GM12801 (cell line): ENCODE results near the gene NPS.

Source experiments
- TF ChIP-seq, protein P1 (sequence below): IDR thresholded peaks from one replicate; pipeline ENCODE4 v1.5.1; 2011; ENCODE audit warnings: control low read depth; ENCODE audit not compliant: insufficient read length; ENCODE audit errors: extremely low read depth

The NPS gene

GRCh38 chr10:127525686-127526085, 23.4 kb upstream of the NPS start:
- TF ChIP-seq, protein P1, sequence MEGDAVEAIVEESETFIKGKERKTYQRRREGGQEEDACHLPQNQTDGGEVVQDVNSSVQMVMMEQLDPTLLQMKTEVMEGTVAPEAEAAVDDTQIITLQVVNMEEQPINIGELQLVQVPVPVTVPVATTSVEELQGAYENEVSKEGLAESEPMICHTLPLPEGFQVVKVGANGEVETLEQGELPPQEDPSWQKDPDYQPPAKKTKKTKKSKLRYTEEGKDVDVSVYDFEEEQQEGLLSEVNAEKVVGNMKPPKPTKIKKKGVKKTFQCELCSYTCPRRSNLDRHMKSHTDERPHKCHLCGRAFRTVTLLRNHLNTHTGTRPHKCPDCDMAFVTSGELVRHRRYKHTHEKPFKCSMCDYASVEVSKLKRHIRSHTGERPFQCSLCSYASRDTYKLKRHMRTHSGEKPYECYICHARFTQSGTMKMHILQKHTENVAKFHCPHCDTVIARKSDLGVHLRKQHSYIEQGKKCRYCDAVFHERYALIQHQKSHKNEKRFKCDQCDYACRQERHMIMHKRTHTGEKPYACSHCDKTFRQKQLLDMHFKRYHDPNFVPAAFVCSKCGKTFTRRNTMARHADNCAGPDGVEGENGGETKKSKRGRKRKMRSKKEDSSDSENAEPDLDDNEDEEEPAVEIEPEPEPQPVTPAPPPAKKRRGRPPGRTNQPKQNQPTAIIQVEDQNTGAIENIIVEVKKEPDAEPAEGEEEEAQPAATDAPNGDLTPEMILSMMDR, result no peak

GRCh38 chr10:127526161-127526560, 22.9 kb upstream of the NPS start:
- TF ChIP-seq, protein P1, result no peak

DNA sequence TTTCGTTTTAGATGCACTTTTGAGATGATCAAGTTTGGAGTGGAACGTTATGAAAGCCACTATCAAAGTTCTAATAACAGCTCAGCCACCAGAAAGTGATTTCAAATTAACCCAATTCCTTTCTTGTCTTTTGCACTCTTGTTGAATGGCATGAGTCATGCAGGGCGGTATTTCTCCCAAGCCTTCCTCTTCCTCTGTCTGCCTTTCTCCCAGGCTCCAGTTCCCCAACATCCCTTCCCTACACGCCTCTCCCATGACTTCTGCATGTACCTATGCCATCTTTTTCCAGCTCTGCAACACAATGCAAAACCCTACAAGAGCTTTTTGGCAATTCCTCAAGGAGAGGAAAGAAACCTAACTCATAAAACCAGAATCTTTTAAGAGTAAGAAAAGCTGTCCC, 21.8 kb upstream of the NPS start:
- TF ChIP-seq, protein P1, result no peak

DNA sequence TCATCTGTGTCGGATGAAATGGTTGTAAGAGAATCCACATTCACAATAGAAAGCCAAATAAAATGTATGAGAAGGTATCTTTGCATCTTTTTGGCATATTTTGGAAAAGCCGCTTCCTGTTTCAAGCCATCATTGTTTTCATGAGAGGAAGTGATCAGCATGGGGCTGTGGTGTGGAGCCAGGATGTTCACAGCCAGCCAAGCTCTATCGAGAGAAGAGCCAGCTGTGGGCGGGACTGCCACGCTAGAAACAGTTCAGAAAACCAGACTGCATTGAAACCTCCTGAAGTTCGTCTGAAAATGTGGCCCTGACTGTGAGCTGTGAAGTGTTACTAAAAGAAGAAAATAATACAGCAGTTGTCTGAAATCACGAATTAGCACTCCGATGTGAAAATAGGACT, 21.2 kb upstream of the NPS start:
- TF ChIP-seq, protein P1, result no peak

- TF ChIP-seq, protein P1, result no peak
These were observed 16.9 kb upstream of the NPS start for GRCh38 chr10:127532193-127532592.

- TF ChIP-seq, protein P1, result no peak
These were observed 16.4 kb upstream of the NPS start for GRCh38 chr10:127532659-127533058.

DNA sequence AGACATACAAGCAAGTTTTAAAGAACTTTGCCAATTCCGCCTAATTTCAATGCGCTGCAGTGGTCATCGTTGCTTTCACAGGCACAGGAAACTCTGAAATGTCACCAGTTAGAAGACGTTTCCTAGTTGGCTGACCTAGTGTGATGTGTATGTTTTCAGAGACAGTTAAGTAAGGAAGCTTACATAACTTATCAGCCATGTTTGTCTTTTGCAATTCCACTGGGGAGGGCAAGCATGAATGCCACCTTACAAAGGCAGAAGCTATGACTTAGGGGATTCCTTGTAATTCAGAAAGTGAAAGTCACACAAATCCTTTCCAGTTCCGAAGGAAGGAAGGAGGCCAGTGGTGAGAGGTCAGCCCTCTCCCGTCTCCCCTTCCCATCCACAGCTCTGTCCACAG, 15.0 kb upstream of the NPS start:
- TF ChIP-seq, protein P1, result no peak

GRCh38 chr10:127534496-127534895, 14.6 kb upstream of the NPS start:
- TF ChIP-seq, protein P1, result no peak
